Panc1 (cell line): ENCODE results near the gene PLCH2. TPM values are rescaled to one million over a fixed set of nuclear protein-coding genes. Genes with fewer than 3 reads are reported as not detected.

Experiments used
- ATAC-seq: fragments of 200-7000 bp; cut with Tn5 transposase; 2 replicates; pipeline ENCODE4 v1.9.1; 2020; ENCODE audit warnings: mild to moderate bottlenecking, moderate library complexity
- Bru-seq: library from RNA; stranded (reverse); fragments of 400-500 nt; gene quantifications from one replicate; lab custom pipeline; 2021; lab: Mats Ljungman, UMichigan
- BruChase-seq, 2 experiments: library from RNA; stranded (reverse); fragments of 400-500 nt; gene quantifications; one replicate each; lab custom pipeline; 2021; lab: Mats Ljungman, UMichigan
- BruUV-seq: library from RNA; stranded (reverse); fragments of 400-500 nt; replicated peaks from 2 replicates; lab custom pipeline; 2021; lab: Mats Ljungman, UMichigan
- CTCF ChIA-PET: fragments of 300-600 bp; sonication (Branson Sonifier 250); formaldehyde crosslinking; loops from one replicate; lab custom pipeline; 2022; ENCODE audit warnings: antibody characterized with exemption; lab: Charles Lee
- POLR2A ChIA-PET: fragments of 300-600 bp; sonication (Branson Sonifier 250); formaldehyde crosslinking; loops from one replicate; lab custom pipeline; 2022; ENCODE audit warnings: antibody characterized with exemption; lab: Charles Lee
- DNase-seq: peaks from one replicate; pipeline ENCODE4 v3.0.0-alpha.2; 2010; ENCODE audit warnings: low read depth, low spot score
- H3K27ac ChIP-seq: 2 replicates; pipeline ENCODE4 v1.5.1; 2011; ENCODE audit warnings: mild to moderate bottlenecking, low read length, inconsistent platforms
- H3K27me3 ChIP-seq: fragments of 200-500 bp; sonication (Bioruptor generic); 2 replicates; pipeline ENCODE4 v1.6.0; 2014; ENCODE audit warnings: low read length, inconsistent platforms; ENCODE audit not compliant: control insufficient read depth, insufficient read depth
- H3K36me3 ChIP-seq: fragments of 200-500 bp; sonication (Bioruptor generic); 2 replicates; pipeline ENCODE4 v1.5.1; 2014; ENCODE audit warnings: inconsistent platforms, mild to moderate bottlenecking, low read length, moderate library complexity; ENCODE audit not compliant: control insufficient read depth, insufficient read depth
- H3K4me1 ChIP-seq: 2 replicates; pipeline ENCODE4 v1.5.1; 2011; ENCODE audit warnings: inconsistent platforms, mild to moderate bottlenecking, low read length, moderate library complexity; ENCODE audit not compliant: control insufficient read depth, insufficient read depth
- H3K4me3 ChIP-seq, 2 experiments: 2 replicates each; pipeline ENCODE4 v1.5.1; 2011 to 2012; ENCODE audit warnings: low read depth in 2 of 2, low read length in 2 of 2, mild to moderate bottlenecking in 2 of 2, inconsistent platforms in 1 of 2, moderate library complexity in 1 of 2
- H3K9me3 ChIP-seq: fragments of 200-500 bp; sonication (Bioruptor generic); 2 replicates; pipeline ENCODE4 v1.5.1; 2014; ENCODE audit warnings: low read depth, mild to moderate bottlenecking, inconsistent platforms, low read length, moderate library complexity; ENCODE audit not compliant: control insufficient read depth, insufficient read depth
- POLR2AphosphoS5 ChIP-seq: IDR thresholded peaks from 2 replicates; pipeline ENCODE4 v1.6.1; 2012; ENCODE audit warnings: mild to moderate bottlenecking, low read depth, low read length, moderate library complexity
- SIN3A ChIP-seq: IDR thresholded peaks from 2 replicates; pipeline ENCODE4 v1.6.1; 2012; ENCODE audit warnings: low read depth, mild to moderate bottlenecking, low read length, moderate library complexity, borderline replicate concordance; ENCODE audit not compliant: insufficient read depth
- TCF7L2 ChIP-seq: IDR thresholded peaks from 2 replicates; pipeline ENCODE4 v1.6.1; 2011; ENCODE audit warnings: mild to moderate bottlenecking, low read depth, low read length, inconsistent platforms
- in situ Hi-C: cut with HindIII; loops from 2 replicates; pipeline ENCODE4 v1.10.0; 2016; ENCODE audit warnings: low sequenced_read_pairs, low pct_unique_long_range_greater_than_20kb
- intact Hi-C: fragments of 100-400 bp; cut with micrococcal nuclease; formaldehyde crosslinking; loops from one replicate; pipeline ENCODE4 v1.10.0; 2022; ENCODE audit not compliant: unreplicated experiment
- long read RNA-seq: library from polyadenylated mRNA; unstranded; transcript quantifications from one replicate; pipeline ENCODE4 v2.0.0, GENCODE V29; 2021; ENCODE audit not compliant: unreplicated experiment
- polyA plus RNA-seq: library from polyadenylated mRNA; unstranded; fragments of >200 nt; gene quantifications from one replicate; pipeline ENCODE4 v1.2.1, GENCODE V29; 2012; ENCODE audit warnings: missing spikeins; ENCODE audit not compliant: insufficient read length
- total RNA-seq: library from RNA; stranded (reverse); gene quantifications from one replicate; pipeline ENCODE4 v1.2.1, GENCODE V29; 2021; ENCODE audit not compliant: unreplicated experiment
- TF ChIP-seq, protein P1 (sequence below): fragments of 450-650 bp; IDR thresholded peaks from 2 replicates; pipeline ENCODE4 v1.5.1; 2017; ENCODE audit warnings: mild to moderate bottlenecking
- TF ChIP-seq, protein P2 (sequence below), 2 experiments: IDR thresholded peaks; 2 replicates each; pipeline ENCODE4 v1.6.1; 2011 to 2012; ENCODE audit warnings: low read depth in 2 of 2, control low read depth in 1 of 2, low read length in 1 of 2, mild to moderate bottlenecking in 1 of 2, moderate library complexity in 1 of 2; ENCODE audit not compliant: insufficient read depth in 1 of 2

The PLCH2 gene, protein sequence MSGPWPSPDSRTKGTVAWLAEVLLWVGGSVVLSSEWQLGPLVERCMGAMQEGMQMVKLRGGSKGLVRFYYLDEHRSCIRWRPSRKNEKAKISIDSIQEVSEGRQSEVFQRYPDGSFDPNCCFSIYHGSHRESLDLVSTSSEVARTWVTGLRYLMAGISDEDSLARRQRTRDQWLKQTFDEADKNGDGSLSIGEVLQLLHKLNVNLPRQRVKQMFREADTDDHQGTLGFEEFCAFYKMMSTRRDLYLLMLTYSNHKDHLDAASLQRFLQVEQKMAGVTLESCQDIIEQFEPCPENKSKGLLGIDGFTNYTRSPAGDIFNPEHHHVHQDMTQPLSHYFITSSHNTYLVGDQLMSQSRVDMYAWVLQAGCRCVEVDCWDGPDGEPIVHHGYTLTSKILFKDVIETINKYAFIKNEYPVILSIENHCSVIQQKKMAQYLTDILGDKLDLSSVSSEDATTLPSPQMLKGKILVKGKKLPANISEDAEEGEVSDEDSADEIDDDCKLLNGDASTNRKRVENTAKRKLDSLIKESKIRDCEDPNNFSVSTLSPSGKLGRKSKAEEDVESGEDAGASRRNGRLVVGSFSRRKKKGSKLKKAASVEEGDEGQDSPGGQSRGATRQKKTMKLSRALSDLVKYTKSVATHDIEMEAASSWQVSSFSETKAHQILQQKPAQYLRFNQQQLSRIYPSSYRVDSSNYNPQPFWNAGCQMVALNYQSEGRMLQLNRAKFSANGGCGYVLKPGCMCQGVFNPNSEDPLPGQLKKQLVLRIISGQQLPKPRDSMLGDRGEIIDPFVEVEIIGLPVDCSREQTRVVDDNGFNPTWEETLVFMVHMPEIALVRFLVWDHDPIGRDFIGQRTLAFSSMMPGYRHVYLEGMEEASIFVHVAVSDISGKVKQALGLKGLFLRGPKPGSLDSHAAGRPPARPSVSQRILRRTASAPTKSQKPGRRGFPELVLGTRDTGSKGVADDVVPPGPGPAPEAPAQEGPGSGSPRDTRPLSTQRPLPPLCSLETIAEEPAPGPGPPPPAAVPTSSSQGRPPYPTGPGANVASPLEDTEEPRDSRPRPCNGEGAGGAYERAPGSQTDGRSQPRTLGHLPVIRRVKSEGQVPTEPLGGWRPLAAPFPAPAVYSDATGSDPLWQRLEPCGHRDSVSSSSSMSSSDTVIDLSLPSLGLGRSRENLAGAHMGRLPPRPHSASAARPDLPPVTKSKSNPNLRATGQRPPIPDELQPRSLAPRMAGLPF (N-terminal part only)
- total RNA-seq: 41.2 TPM
- 69.7 TPM for polyA plus RNA-seq
- Bru-seq, nascent RNA: percentile 49 among the genes with signal in this experiment
- percentile 55 among the genes with signal in this experiment for BruChase-seq, experiment 1, labeled RNA remaining after a 2-hour chase
- percentile 61 among the genes with signal in this experiment for BruChase-seq, experiment 2, labeled RNA remaining after a 6-hour chase
- long read RNA-seq, partial matches to known transcripts: 19 of 49 reads
- long read RNA-seq, other reads (novel, unspliced or antisense): 30 of 49 reads

DNA sequence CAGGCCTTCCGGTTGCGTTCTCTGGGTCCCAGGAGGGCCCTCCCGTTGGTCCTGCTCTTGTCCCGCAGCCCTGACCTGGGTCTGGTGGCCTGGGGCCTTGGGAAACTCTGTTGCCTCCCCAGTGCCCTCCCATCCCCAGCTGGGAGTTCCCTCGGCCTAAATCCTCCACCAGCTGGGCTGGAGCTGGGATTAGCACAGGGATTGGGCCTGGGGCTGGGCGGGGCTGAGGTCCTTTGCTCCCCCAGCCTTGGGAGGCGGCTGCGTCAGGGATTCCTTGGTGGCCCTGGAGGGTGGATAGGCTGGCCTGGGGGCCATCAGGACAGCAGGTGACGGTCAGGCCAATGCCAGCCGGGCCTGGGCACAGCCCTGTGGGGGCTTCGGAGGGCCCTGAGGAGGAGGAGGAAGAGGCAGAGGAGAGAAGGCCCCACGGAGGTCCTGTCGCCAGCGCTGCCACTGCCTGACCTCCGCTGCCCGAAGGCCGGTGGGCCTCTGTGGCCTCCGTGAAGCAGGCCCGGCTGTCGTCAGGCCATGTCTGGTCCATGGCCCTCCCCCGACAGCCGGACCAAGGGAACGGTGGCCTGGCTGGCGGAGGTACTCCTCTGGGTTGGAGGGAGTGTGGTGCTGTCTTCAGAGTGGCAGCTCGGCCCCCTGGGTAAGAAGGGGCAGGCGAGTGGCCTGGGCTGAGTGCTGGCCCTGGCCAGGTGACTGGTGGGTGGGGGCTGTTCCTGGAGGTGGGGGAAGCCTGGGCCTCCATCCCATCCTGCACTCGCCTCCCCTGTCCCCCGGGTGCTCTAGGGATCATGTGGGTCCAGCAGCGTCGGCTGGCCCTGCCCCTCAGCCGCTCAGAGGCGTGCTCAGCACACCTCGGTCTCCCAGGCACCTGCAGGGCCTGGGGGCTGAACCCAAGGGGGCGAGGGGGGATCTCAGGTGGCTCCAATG is at the start of gene PLCH2:
TSS of gene PLCH2 (plus strand) at position 229 of the 939 bp plus-strand sequence. CDS start at position 529, 300 bp downstream.
- Histone ChIP-seq H3K9me3 (no peaks in the 10 kb centered on the region), H3K27me3 (no peaks in the 10 kb centered on the region), H3K4me1 (peaks cover 88% of the 10 kb centered on the region), H3K36me3 (no peaks in the 10 kb centered on the region), H3K27ac (peak within 1 kb of the TSS; percentile 79), H3K4me3 (no peak within 1 kb of the TSS)
- TF ChIP-seq, protein P1, sequence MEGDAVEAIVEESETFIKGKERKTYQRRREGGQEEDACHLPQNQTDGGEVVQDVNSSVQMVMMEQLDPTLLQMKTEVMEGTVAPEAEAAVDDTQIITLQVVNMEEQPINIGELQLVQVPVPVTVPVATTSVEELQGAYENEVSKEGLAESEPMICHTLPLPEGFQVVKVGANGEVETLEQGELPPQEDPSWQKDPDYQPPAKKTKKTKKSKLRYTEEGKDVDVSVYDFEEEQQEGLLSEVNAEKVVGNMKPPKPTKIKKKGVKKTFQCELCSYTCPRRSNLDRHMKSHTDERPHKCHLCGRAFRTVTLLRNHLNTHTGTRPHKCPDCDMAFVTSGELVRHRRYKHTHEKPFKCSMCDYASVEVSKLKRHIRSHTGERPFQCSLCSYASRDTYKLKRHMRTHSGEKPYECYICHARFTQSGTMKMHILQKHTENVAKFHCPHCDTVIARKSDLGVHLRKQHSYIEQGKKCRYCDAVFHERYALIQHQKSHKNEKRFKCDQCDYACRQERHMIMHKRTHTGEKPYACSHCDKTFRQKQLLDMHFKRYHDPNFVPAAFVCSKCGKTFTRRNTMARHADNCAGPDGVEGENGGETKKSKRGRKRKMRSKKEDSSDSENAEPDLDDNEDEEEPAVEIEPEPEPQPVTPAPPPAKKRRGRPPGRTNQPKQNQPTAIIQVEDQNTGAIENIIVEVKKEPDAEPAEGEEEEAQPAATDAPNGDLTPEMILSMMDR: no peak
- TF ChIP-seq POLR2AphosphoS5 (no peak; the same call in 1 of the 2 replicates), SIN3A (no peak), TCF7L2 (no peak)
- TF ChIP-seq, protein P2, sequence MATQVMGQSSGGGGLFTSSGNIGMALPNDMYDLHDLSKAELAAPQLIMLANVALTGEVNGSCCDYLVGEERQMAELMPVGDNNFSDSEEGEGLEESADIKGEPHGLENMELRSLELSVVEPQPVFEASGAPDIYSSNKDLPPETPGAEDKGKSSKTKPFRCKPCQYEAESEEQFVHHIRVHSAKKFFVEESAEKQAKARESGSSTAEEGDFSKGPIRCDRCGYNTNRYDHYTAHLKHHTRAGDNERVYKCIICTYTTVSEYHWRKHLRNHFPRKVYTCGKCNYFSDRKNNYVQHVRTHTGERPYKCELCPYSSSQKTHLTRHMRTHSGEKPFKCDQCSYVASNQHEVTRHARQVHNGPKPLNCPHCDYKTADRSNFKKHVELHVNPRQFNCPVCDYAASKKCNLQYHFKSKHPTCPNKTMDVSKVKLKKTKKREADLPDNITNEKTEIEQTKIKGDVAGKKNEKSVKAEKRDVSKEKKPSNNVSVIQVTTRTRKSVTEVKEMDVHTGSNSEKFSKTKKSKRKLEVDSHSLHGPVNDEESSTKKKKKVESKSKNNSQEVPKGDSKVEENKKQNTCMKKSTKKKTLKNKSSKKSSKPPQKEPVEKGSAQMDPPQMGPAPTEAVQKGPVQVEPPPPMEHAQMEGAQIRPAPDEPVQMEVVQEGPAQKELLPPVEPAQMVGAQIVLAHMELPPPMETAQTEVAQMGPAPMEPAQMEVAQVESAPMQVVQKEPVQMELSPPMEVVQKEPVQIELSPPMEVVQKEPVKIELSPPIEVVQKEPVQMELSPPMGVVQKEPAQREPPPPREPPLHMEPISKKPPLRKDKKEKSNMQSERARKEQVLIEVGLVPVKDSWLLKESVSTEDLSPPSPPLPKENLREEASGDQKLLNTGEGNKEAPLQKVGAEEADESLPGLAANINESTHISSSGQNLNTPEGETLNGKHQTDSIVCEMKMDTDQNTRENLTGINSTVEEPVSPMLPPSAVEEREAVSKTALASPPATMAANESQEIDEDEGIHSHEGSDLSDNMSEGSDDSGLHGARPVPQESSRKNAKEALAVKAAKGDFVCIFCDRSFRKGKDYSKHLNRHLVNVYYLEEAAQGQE (IDR thresholded peaks at IDR 0.05; ENCODE audit: insufficient read depth in 1 of 2, low read depth in 2 of 2, low read length in 1 of 2): no peak
- ChIA-PET POLR2A (no interaction called here), CTCF (no interaction called here)
- intact Hi-C loops: loop anchor here (10.0 kb wide), 1 partner anchor 62 kb away; the partner anchor contains the start of gene PEX10
- ATAC-seq (peak; percentile 12), DNase-seq (no peak)
- in situ Hi-C loops: no loop called here
- no TSS peak for BruUV-seq
